Uterus (tissue), 2 donors: Measurements from ENCODE around the gene SLC16A4.

Experiments
- CTCF ChIP-seq, 4 experiments: fragments of 200-600 bp in 2 of 4; fragments of 450-650 bp in 2 of 4; sonication (generic) in 2 of 4; IDR thresholded peaks; one replicate each; pipeline ENCODE4 v1.5.1; 2016 to 2019; ENCODE audit warnings: antibody characterized with exemption in 4 of 4, mild to moderate bottlenecking in 2 of 4, moderate library complexity in 1 of 4
- POLR2A ChIP-seq, 2 donors: fragments of 450-650 bp; IDR thresholded peaks; one replicate each; pipeline ENCODE4 v1.6.1; 2016; ENCODE audit warnings: antibody characterized with exemption in 2 of 2, mild to moderate bottlenecking in 1 of 2, moderate library complexity in 1 of 2

- TF ChIP-seq POLR2A (IDR thresholded peaks at IDR 0.05) (no peak), CTCF (IDR thresholded peaks at IDR 0.05) (no peak)
Observed at GRCh38 chr1:110430901-110431300, 40.1 kb upstream of the SLC16A4 start.
